Measurements from ENCODE around the gene NRXN3.

NRXN3 gene

GRCh38 chr14:78644824-78645559, 474.8 kb downstream of the NRXN3 start:
- CTCF ChIA-PET: no interaction called here
- no peak for TF ChIP-seq FOXK2 (IDR thresholded peaks at IDR 0.05)
- TF ChIP-seq ARNT (IDR thresholded peaks at IDR 0.05): no peak
- TF ChIP-seq FOXM1 (IDR thresholded peaks at IDR 0.05; ENCODE audit: borderline replicate concordance): no peak
- TF ChIP-seq ELF4 (IDR thresholded peaks at IDR 0.05): no peak
- TF ChIP-seq SP1 (IDR thresholded peaks at IDR 0.05): no peak
- TF ChIP-seq L3MBTL2 (conservative IDR thresholded peaks at IDR 0.05): no peak
- no peak for TF ChIP-seq HDGF (IDR thresholded peaks at IDR 0.05; ENCODE audit: borderline replicate concordance)
- no peak for TF ChIP-seq CTBP1 (IDR thresholded peaks at IDR 0.05; ENCODE audit: borderline replicate concordance)
- no peak for TF ChIP-seq PKNOX1 (IDR thresholded peaks at IDR 0.05)
- no peak for TF ChIP-seq NFRKB (IDR thresholded peaks at IDR 0.05)
- no peak for TF ChIP-seq LEF1 (IDR thresholded peaks at IDR 0.05; ENCODE audit: borderline replicate concordance)
- TF ChIP-seq TARDBP (IDR thresholded peaks at IDR 0.05): no peak
- TF ChIP-seq FOXA1 (IDR thresholded peaks at IDR 0.05): no peak
- TF ChIP-seq SUZ12 (IDR thresholded peaks at IDR 0.05): no peak
- DNase-seq (ENCODE audit: extremely low spot score): no peak
- POLR2A ChIA-PET: no interaction called here

DNA sequence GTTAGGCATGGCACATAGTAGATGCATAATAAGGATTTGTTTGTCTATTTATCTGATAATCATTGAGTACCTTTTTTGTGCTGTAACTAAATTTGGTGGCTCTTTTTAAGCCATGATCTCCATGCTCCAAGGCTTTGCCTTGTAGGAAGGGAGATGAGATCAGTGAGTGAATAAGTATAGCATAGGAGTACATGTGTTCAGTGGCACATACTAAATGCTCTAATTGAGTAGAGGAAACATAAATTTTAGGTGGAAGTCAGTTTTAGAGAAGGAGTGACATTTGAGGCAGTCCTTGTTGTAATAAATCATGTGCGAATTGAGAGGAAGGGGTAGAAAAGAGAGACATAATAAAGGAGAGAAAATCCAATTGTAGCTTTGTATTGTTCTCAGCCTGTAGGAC, 482.6 kb downstream of the NRXN3 start:
- no peak for DNase-seq (ENCODE audit: extremely low spot score)
- ChIA-PET CTCF (no interaction called here), POLR2A (no interaction called here)
- TF ChIP-seq ELF4 (IDR thresholded peaks at IDR 0.05) (no peak), CTBP1 (IDR thresholded peaks at IDR 0.05; ENCODE audit: borderline replicate concordance) (no peak), FOXA1 (IDR thresholded peaks at IDR 0.05) (no peak), TARDBP (IDR thresholded peaks at IDR 0.05) (no peak), L3MBTL2 (conservative IDR thresholded peaks at IDR 0.05) (no peak), FOXM1 (IDR thresholded peaks at IDR 0.05; ENCODE audit: borderline replicate concordance) (no peak), ARNT (IDR thresholded peaks at IDR 0.05) (no peak)

DNA sequence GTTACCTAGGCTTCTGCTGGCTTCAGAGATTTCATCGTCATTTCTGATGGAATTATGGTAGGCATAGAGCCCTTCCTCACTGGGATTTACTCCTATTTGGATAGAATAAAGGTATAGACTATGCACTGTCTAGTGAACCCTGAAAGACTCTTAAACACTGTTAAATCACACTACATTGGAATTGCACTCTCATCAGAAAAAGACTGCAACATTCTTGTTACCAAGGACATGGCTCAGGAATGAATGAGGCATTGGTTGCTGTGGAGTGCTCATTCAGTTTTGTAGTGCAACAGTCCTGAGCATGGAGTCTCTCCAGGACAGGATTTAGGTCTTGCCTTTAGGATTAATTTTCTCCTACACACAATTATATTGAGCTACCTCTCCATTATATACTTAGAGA, 483.0 kb downstream of the NRXN3 start:
- ChIA-PET POLR2A (no interaction called here), CTCF (no interaction called here)
- TF ChIP-seq TARDBP (IDR thresholded peaks at IDR 0.05): no peak
- TF ChIP-seq HDGF (IDR thresholded peaks at IDR 0.05; ENCODE audit: borderline replicate concordance): no peak
- no peak for TF ChIP-seq L3MBTL2 (conservative IDR thresholded peaks at IDR 0.05)
- no peak for TF ChIP-seq BHLHE40 (IDR thresholded peaks at IDR 0.05; ENCODE audit: borderline replicate concordance)
- TF ChIP-seq SUZ12 (IDR thresholded peaks at IDR 0.05): no peak
- TF ChIP-seq ELF4 (IDR thresholded peaks at IDR 0.05): no peak
- no peak for TF ChIP-seq FOXA1 (IDR thresholded peaks at IDR 0.05)
- TF ChIP-seq ARNT (IDR thresholded peaks at IDR 0.05): no peak
- no peak for TF ChIP-seq PKNOX1 (IDR thresholded peaks at IDR 0.05)
- no peak for TF ChIP-seq SP1 (IDR thresholded peaks at IDR 0.05)
- no peak for TF ChIP-seq NFRKB (IDR thresholded peaks at IDR 0.05)
- no peak for TF ChIP-seq FOXM1 (IDR thresholded peaks at IDR 0.05; ENCODE audit: borderline replicate concordance)
- no peak for TF ChIP-seq FOXK2 (IDR thresholded peaks at IDR 0.05)
- no peak for TF ChIP-seq LEF1 (IDR thresholded peaks at IDR 0.05; ENCODE audit: borderline replicate concordance)
- TF ChIP-seq CTBP1 (IDR thresholded peaks at IDR 0.05; ENCODE audit: borderline replicate concordance): no peak
- no peak for DNase-seq (ENCODE audit: extremely low spot score)

GRCh38 chr14:78657451-78657850, 487.3 kb downstream of the NRXN3 start:
- ChIA-PET POLR2A (no interaction called here), CTCF (no interaction called here)
- TF ChIP-seq HDGF (IDR thresholded peaks at IDR 0.05; ENCODE audit: borderline replicate concordance): no peak
- TF ChIP-seq NFRKB (IDR thresholded peaks at IDR 0.05): no peak
- TF ChIP-seq PKNOX1 (IDR thresholded peaks at IDR 0.05): no peak
- DNase-seq (ENCODE audit: extremely low spot score): no peak

DNA sequence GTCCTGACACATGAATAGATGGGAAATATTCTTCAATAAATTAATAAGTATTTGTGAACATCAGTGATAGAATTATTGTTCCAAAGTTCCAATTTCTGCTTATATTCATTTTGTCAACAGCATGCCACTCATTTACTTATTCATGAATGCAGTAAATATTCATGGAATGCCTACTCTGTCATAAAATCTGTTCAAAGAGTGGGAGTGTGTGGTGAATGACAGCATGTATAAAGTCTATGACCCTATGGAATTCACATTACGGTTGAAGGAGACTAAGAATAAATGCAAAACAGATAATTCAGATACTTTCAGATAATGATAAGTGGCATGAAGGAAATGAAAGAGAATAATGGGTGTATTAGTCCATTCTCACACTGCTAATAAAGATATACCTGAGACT, 494.7 kb downstream of the NRXN3 start:
- TF ChIP-seq FOXK2 (IDR thresholded peaks at IDR 0.05) (no peak), SUZ12 (IDR thresholded peaks at IDR 0.05) (no peak), FOXA1 (IDR thresholded peaks at IDR 0.05) (no peak), NFRKB (IDR thresholded peaks at IDR 0.05) (no peak), LEF1 (IDR thresholded peaks at IDR 0.05; ENCODE audit: borderline replicate concordance) (no peak), HDGF (IDR thresholded peaks at IDR 0.05; ENCODE audit: borderline replicate concordance) (no peak), PKNOX1 (IDR thresholded peaks at IDR 0.05) (no peak), ZNF384 (IDR thresholded peaks at IDR 0.05) (no peak), SP1 (IDR thresholded peaks at IDR 0.05) (no peak)
- ChIA-PET POLR2A (no interaction called here), CTCF (no interaction called here)
- DNase-seq (ENCODE audit: extremely low spot score): no peak

- CTCF ChIA-PET: no interaction called here
- DNase-seq (ENCODE audit: extremely low spot score): no peak
- POLR2A ChIA-PET: no interaction called here
- TF ChIP-seq ELF4 (IDR thresholded peaks at IDR 0.05): no peak
- no peak for TF ChIP-seq FOXK2 (IDR thresholded peaks at IDR 0.05)
- no peak for TF ChIP-seq PKNOX1 (IDR thresholded peaks at IDR 0.05)
- no peak for TF ChIP-seq FOXA1 (IDR thresholded peaks at IDR 0.05)
- TF ChIP-seq HDGF (IDR thresholded peaks at IDR 0.05; ENCODE audit: borderline replicate concordance): no peak
- TF ChIP-seq L3MBTL2 (conservative IDR thresholded peaks at IDR 0.05): no peak
Measured at GRCh38 chr14:78666336-78667056, 496.3 kb downstream of the NRXN3 start.

All from HEK293T (cell line).